Activated naive CD4-positive, alpha-beta T cell treated with anti-CD3 and anti-CD28 coated beads, Interleukin-2, amount 10 ng/mL, durations not matched to agents 7 days and 5 days (primary cell): ENCODE data around the gene RASA2.

Experiments used
- CTCF ChIA-PET: fragments of 350-600 bp; sonication (Branson Sonifier 250); formaldehyde crosslinking; loops from one replicate; lab custom pipeline; 2021; ENCODE audit warnings: antibody characterized with exemption; lab: Charles Lee
- DNase-seq: peaks from one replicate; pipeline ENCODE4 v3.0.0-alpha.2; 2020
- H3K27ac Mint-ChIP-seq: one replicate; pipeline ENCODE4 v1.8.0; 2021; ENCODE audit warnings: mild to moderate bottlenecking, moderate library complexity, mixed read lengths
- H3K27me3 Mint-ChIP-seq: one replicate; pipeline ENCODE4 v1.8.0; 2021; ENCODE audit warnings: mild to moderate bottlenecking, mixed read lengths
- H3K36me3 Mint-ChIP-seq: one replicate; pipeline ENCODE4 v1.8.0; 2021; ENCODE audit warnings: mixed read lengths
- H3K4me1 Mint-ChIP-seq: one replicate; pipeline ENCODE4 v1.8.0; 2021; ENCODE audit warnings: mixed read lengths
- H3K4me3 Mint-ChIP-seq: one replicate; pipeline ENCODE4 v1.8.0; 2021; ENCODE audit warnings: mild to moderate bottlenecking, moderate library complexity, mixed read lengths
- H3K9me3 Mint-ChIP-seq: one replicate; pipeline ENCODE4 v1.8.0; 2021; ENCODE audit warnings: mixed read lengths

RASA2 gene

GRCh38 chr3:141557961-141558706, 71.3 kb downstream of the RASA2 start:
- Mint-ChIP-seq H3K27me3 (no peaks in the 10 kb centered on the region), H3K36me3 (peaks cover 29% of the 10 kb centered on the region), H3K4me1 (peaks cover 35% of the 10 kb centered on the region), H3K4me3 (no peak overlapping the region), H3K9me3 (no peaks in the 10 kb centered on the region), H3K27ac (no peak overlapping the region)
- CTCF ChIA-PET, result interaction anchor here (0.8 to 5.4 kb wide), 6 partner anchors 9 to 196 kb away, joined by 3 to 72 read pairs (median 3); no protein-coding TSS in a partner anchor
- DNase-seq, result no peak

- Mint-ChIP-seq H3K9me3 (no peaks in the 10 kb centered on the region), H3K36me3 (peaks cover 37% of the 10 kb centered on the region), H3K27me3 (no peaks in the 10 kb centered on the region), H3K4me3 (no peak overlapping the region), H3K4me1 (peaks cover 21% of the 10 kb centered on the region), H3K27ac (peak overlapping the region; percentile 63)
- peak; percentile 53 for DNase-seq
- CTCF ChIA-PET, result interaction anchor here (0.8 to 7.0 kb wide), 18 partner anchors 9 to 109 kb away, joined by 3 to 110 read pairs (median 4); no protein-coding TSS in a partner anchor
These were observed 74.7 kb downstream of the RASA2 start for GRCh38 chr3:141561426-141562034.

DNA sequence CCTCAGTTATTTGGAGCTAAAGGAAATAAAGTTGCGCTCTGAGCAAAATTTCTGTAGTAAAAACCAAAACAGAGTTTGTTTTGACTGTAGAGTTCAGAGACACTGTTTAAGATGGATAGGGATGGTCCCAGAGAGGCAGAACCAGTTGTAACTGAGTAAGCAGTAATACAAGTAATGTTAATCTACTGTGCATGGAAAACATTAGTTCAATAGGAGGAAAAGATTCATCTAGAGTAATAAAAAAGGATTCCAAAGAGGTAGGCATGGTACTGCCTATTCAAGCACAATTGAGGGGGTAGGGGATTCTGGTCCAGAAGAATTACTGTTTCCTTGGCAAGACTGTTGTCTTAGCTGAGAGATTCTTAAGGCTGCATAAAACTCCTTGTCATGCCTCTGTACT, 77.4 kb downstream of the RASA2 start:
- Mint-ChIP-seq H3K4me3 (no peak overlapping the region), H3K9me3 (no peaks in the 10 kb centered on the region), H3K27ac (no peak overlapping the region), H3K27me3 (no peaks in the 10 kb centered on the region), H3K4me1 (peaks cover 20% of the 10 kb centered on the region), H3K36me3 (peaks cover 35% of the 10 kb centered on the region)
- CTCF ChIA-PET, result interaction anchor here (0.9 to 7.0 kb wide), 3 partner anchors 90 to 111 kb away, joined by 3 to 110 read pairs (median 4); no protein-coding TSS in a partner anchor
- DNase-seq, result no peak

DNA sequence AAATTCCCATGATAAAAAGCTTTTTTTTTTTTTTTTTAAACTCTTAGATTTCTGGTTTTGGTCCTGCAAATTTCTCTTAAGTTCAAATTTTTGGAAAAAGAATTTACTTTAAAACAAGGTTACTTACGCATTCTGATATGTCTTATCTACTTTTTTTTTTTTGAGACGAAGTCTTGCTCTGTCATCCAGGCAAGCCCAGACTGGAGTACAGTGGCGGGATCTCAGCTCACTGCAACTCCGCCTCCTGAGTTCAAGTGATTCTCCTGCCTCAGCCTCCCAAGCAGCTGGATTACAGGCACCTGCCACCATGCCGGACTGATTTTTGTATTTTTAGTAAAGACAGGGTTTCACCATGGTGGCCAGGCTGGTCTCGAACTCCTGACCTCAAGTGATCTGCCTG, 83.2 kb downstream of the RASA2 start:
- Mint-ChIP-seq H3K9me3 (no peaks in the 10 kb centered on the region), H3K27ac (no peak overlapping the region), H3K4me1 (peaks cover 4% of the 10 kb centered on the region), H3K4me3 (no peak overlapping the region), H3K36me3 (peaks cover 32% of the 10 kb centered on the region), H3K27me3 (no peaks in the 10 kb centered on the region)
- DNase-seq, result no peak
- CTCF ChIA-PET, result interaction anchor here (0.7 to 1.2 kb wide), 5 partner anchors 9 to 305 kb away, joined by 3 to 4 read pairs (median 3); no protein-coding TSS in a partner anchor

GRCh38 chr3:141575879-141576743, 89.3 kb downstream of the RASA2 start:
- DNase-seq, result no peak
- Mint-ChIP-seq H3K36me3 (peaks cover 43% of the 10 kb centered on the region), H3K4me1 (peaks cover 10% of the 10 kb centered on the region), H3K9me3 (no peaks in the 10 kb centered on the region), H3K27ac (peak overlapping the region; percentile 72), H3K27me3 (no peaks in the 10 kb centered on the region), H3K4me3 (no peak overlapping the region)
- CTCF ChIA-PET, result interaction anchor here (1.1 to 1.7 kb wide), 5 partner anchors 17 to 121 kb away, joined by 3 to 8 read pairs (median 3); no protein-coding TSS in a partner anchor

- Mint-ChIP-seq H3K4me3 (no peak overlapping the region), H3K27me3 (no peaks in the 10 kb centered on the region), H3K4me1 (peaks cover 10% of the 10 kb centered on the region), H3K27ac (no peak overlapping the region), H3K36me3 (peaks cover 40% of the 10 kb centered on the region), H3K9me3 (no peaks in the 10 kb centered on the region)
- DNase-seq, result no peak
- CTCF ChIA-PET, result interaction anchor here (1.1 to 1.7 kb wide), 5 partner anchors 15 to 122 kb away, joined by 3 to 4 read pairs (median 3); no protein-coding TSS in a partner anchor
These were observed 89.9 kb downstream of the RASA2 start for GRCh38 chr3:141576744-141577052.

GRCh38 chr3:141578202-141578973, 91.6 kb downstream of the RASA2 start:
- Mint-ChIP-seq H3K4me1 (peaks cover 10% of the 10 kb centered on the region), H3K4me3 (no peak overlapping the region), H3K27ac (no peak overlapping the region), H3K36me3 (peaks cover 44% of the 10 kb centered on the region), H3K9me3 (no peaks in the 10 kb centered on the region), H3K27me3 (no peaks in the 10 kb centered on the region)
- CTCF ChIA-PET, result interaction anchor here (1.7 kb wide), 1 partner anchor 14 kb away, joined by 3 read pairs; no protein-coding TSS in a partner anchor
- no peak for DNase-seq

GRCh38 chr3:141594357-141594756, 107.5 kb downstream of the RASA2 start:
- no peaks in the 10 kb centered on the region for H3K27me3 Mint-ChIP-seq
- no peaks in the 10 kb centered on the region for H3K4me1 Mint-ChIP-seq
- CTCF ChIA-PET, result no interaction called here
- peaks cover 75% of the 10 kb centered on the region for H3K36me3 Mint-ChIP-seq
- H3K9me3 Mint-ChIP-seq, result no peaks in the 10 kb centered on the region
- no peak overlapping the region for H3K4me3 Mint-ChIP-seq
- no peak overlapping the region for H3K27ac Mint-ChIP-seq
- DNase-seq, result no peak

GRCh38 chr3:141597931-141598330, 111.1 kb downstream of the RASA2 start:
- peaks cover 2% of the 10 kb centered on the region for H3K9me3 Mint-ChIP-seq
- H3K36me3 Mint-ChIP-seq, result peaks cover 75% of the 10 kb centered on the region
- no peak for DNase-seq
- H3K4me3 Mint-ChIP-seq, result no peak overlapping the region
- CTCF ChIA-PET, result no interaction called here
- no peaks in the 10 kb centered on the region for H3K4me1 Mint-ChIP-seq
- no peak overlapping the region for H3K27ac Mint-ChIP-seq
- H3K27me3 Mint-ChIP-seq, result no peaks in the 10 kb centered on the region

DNA sequence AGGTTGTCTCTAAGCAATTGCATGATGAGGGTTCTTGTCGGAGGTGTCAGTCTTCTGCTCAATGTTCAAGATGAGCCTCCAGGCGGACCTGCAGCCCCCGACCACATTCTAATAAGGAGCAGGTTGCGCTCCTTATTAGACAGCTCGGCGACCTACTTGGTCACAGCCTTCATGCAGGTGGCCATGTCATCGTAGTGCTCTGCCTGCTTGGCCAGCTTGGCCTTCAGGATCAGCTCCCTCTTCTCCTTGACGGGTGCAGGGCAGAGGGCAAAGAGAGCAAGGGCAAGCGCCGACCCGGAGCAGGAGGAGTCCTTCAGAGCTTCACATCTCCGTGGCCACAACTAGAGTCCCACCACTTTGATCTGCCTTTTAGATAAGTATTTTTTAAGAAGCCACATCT, 113.5 kb downstream of the RASA2 start:
- no peak for DNase-seq
- Mint-ChIP-seq H3K36me3 (peaks cover 64% of the 10 kb centered on the region), H3K4me3 (no peak overlapping the region), H3K9me3 (peaks cover 2% of the 10 kb centered on the region), H3K27me3 (no peaks in the 10 kb centered on the region), H3K27ac (no peak overlapping the region), H3K4me1 (no peaks in the 10 kb centered on the region)
- CTCF ChIA-PET, result no interaction called here

- Mint-ChIP-seq H3K4me1 (no peaks in the 10 kb centered on the region), H3K36me3 (peaks cover 55% of the 10 kb centered on the region), H3K27ac (no peak overlapping the region), H3K9me3 (peaks cover 2% of the 10 kb centered on the region), H3K27me3 (no peaks in the 10 kb centered on the region), H3K4me3 (no peak overlapping the region)
- DNase-seq, result no peak
- CTCF ChIA-PET, result interaction anchor here (1.5 kb wide), 1 partner anchor 10 kb away, joined by 3 read pairs; no protein-coding TSS in a partner anchor
These were observed 115.9 kb downstream of the RASA2 start for GRCh38 chr3:141602706-141603105.

- H3K4me1 Mint-ChIP-seq, result no peaks in the 10 kb centered on the region
- H3K9me3 Mint-ChIP-seq, result peaks cover 2% of the 10 kb centered on the region
- no peak overlapping the region for H3K27ac Mint-ChIP-seq
- no peak overlapping the region for H3K4me3 Mint-ChIP-seq
- CTCF ChIA-PET, result interaction anchor here (1.5 kb wide), 1 partner anchor 11 kb away, joined by 3 read pairs; no protein-coding TSS in a partner anchor
- H3K27me3 Mint-ChIP-seq, result no peaks in the 10 kb centered on the region
- H3K36me3 Mint-ChIP-seq, result peaks cover 58% of the 10 kb centered on the region
- no peak for DNase-seq
These were observed 116.7 kb downstream of the RASA2 start for GRCh38 chr3:141603473-141604035.

- Mint-ChIP-seq H3K9me3 (peaks cover 2% of the 10 kb centered on the region), H3K27me3 (no peaks in the 10 kb centered on the region), H3K4me3 (no peak overlapping the region), H3K27ac (no peak overlapping the region), H3K36me3 (peaks cover 51% of the 10 kb centered on the region), H3K4me1 (no peaks in the 10 kb centered on the region)
- CTCF ChIA-PET, result no interaction called here
- DNase-seq, result no peak
These were observed 119.1 kb downstream of the RASA2 start for GRCh38 chr3:141605883-141606282.
